Measurements from ENCODE around the gene SIDT1.

DNA sequence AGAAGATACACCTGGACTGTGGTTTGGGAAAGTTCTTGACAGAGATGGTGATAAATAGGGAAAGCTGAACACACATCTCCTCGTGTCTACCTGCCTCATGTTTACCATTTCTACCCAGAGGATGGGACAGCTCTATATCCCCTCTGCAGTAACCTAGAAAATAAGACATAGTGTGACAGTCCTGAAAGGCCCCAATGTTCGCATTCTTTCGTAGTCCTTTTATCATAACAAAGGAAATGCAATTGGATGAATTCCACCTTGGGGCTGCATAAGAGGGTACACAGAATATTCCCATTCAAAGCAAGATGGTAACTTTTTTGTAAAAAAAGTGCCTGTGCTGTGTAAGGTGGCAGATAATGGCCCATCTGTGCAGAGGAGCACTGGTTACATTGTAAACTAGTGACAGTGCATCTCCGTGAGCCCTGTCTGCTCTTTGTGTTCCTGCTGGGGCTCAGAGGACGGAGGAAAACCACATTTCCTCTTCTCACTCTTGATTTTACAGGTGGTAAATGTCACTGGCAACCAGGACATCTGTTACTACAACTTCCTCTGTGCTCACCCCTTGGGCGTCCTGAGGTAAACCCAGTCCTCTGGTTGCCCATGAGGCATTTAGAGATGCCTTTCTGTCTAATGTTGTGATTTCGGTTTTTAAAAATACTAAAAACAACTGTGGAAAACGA, 74.3 kb downstream of the SIDT1 start:
- TF ChIP-seq, protein P1, sequence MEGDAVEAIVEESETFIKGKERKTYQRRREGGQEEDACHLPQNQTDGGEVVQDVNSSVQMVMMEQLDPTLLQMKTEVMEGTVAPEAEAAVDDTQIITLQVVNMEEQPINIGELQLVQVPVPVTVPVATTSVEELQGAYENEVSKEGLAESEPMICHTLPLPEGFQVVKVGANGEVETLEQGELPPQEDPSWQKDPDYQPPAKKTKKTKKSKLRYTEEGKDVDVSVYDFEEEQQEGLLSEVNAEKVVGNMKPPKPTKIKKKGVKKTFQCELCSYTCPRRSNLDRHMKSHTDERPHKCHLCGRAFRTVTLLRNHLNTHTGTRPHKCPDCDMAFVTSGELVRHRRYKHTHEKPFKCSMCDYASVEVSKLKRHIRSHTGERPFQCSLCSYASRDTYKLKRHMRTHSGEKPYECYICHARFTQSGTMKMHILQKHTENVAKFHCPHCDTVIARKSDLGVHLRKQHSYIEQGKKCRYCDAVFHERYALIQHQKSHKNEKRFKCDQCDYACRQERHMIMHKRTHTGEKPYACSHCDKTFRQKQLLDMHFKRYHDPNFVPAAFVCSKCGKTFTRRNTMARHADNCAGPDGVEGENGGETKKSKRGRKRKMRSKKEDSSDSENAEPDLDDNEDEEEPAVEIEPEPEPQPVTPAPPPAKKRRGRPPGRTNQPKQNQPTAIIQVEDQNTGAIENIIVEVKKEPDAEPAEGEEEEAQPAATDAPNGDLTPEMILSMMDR (IDR thresholded peaks at IDR 0.05; ENCODE audit: low read depth, low read length, missing input control): no peak
- TF ChIP-seq HNF4G (IDR thresholded peaks at IDR 0.05): no peak
- TF ChIP-seq, protein P2, sequence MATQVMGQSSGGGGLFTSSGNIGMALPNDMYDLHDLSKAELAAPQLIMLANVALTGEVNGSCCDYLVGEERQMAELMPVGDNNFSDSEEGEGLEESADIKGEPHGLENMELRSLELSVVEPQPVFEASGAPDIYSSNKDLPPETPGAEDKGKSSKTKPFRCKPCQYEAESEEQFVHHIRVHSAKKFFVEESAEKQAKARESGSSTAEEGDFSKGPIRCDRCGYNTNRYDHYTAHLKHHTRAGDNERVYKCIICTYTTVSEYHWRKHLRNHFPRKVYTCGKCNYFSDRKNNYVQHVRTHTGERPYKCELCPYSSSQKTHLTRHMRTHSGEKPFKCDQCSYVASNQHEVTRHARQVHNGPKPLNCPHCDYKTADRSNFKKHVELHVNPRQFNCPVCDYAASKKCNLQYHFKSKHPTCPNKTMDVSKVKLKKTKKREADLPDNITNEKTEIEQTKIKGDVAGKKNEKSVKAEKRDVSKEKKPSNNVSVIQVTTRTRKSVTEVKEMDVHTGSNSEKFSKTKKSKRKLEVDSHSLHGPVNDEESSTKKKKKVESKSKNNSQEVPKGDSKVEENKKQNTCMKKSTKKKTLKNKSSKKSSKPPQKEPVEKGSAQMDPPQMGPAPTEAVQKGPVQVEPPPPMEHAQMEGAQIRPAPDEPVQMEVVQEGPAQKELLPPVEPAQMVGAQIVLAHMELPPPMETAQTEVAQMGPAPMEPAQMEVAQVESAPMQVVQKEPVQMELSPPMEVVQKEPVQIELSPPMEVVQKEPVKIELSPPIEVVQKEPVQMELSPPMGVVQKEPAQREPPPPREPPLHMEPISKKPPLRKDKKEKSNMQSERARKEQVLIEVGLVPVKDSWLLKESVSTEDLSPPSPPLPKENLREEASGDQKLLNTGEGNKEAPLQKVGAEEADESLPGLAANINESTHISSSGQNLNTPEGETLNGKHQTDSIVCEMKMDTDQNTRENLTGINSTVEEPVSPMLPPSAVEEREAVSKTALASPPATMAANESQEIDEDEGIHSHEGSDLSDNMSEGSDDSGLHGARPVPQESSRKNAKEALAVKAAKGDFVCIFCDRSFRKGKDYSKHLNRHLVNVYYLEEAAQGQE (IDR thresholded peaks at IDR 0.05): no peak

Measured in liver (tissue), 3 donors.